ENCODE results near the gene SRSF10. TPM values are rescaled to one million over a fixed set of nuclear protein-coding genes. Genes with fewer than 3 reads are reported as not detected.

Gene SRSF10
- total RNA-seq, 1 experiment from 2014 or later = 142 TPM

DNA sequence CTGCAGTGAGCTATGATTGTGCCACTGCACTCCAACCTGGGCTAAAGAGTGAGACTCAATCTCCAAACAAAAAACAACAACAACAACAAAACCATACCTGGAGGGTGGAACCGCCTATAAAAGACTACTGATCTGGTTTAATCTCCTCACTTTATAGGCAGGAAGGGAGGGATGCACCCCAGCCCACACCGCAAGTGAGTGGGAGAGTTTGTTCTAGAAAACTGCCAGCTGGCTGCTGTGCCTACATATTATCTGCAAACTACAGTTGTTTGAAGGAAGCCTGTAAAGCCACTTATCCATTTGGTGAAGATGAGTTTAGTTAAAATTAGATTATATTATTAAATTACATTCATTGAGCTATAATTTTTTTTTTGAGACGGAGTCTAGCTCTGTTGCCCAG lies 9.1 kb upstream of the SRSF10 start:
- intact Hi-C loops (cut with micrococcal nuclease) = no loop called here
- no peaks in the 10 kb centered on the region; a peak in 1 of 4 replicates for H3K4me1 ChIP-seq (ENCODE audit: control insufficient read depth in 1 of 2, insufficient read depth in 2 of 2, low read length in 2 of 2)
- BruUV-seq (replicated peaks) = no TSS peak
- H3K79me2 ChIP-seq (ENCODE audit: insufficient read depth, low read length) = no peaks in the 10 kb centered on the region
- no peak overlapping the region for H3K4me3 ChIP-seq (replicated peaks in 1 of 2; ENCODE audit: low read depth in 1 of 2, low read length in 2 of 2)
- H3K27ac ChIP-seq (ENCODE audit: low read depth, low read length) = no peak overlapping the region
- TF ChIP-seq POLR2AphosphoS5 (IDR thresholded peaks at IDR 0.05; ENCODE audit: low read depth, low read length) = no peak
- TF ChIP-seq SP1 (IDR thresholded peaks at IDR 0.05; ENCODE audit: low read depth) = no peak
- no peak for TF ChIP-seq ZFX (IDR thresholded peaks at IDR 0.05)
- TF ChIP-seq, protein P1, sequence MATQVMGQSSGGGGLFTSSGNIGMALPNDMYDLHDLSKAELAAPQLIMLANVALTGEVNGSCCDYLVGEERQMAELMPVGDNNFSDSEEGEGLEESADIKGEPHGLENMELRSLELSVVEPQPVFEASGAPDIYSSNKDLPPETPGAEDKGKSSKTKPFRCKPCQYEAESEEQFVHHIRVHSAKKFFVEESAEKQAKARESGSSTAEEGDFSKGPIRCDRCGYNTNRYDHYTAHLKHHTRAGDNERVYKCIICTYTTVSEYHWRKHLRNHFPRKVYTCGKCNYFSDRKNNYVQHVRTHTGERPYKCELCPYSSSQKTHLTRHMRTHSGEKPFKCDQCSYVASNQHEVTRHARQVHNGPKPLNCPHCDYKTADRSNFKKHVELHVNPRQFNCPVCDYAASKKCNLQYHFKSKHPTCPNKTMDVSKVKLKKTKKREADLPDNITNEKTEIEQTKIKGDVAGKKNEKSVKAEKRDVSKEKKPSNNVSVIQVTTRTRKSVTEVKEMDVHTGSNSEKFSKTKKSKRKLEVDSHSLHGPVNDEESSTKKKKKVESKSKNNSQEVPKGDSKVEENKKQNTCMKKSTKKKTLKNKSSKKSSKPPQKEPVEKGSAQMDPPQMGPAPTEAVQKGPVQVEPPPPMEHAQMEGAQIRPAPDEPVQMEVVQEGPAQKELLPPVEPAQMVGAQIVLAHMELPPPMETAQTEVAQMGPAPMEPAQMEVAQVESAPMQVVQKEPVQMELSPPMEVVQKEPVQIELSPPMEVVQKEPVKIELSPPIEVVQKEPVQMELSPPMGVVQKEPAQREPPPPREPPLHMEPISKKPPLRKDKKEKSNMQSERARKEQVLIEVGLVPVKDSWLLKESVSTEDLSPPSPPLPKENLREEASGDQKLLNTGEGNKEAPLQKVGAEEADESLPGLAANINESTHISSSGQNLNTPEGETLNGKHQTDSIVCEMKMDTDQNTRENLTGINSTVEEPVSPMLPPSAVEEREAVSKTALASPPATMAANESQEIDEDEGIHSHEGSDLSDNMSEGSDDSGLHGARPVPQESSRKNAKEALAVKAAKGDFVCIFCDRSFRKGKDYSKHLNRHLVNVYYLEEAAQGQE (IDR thresholded peaks at IDR 0.05; ENCODE audit: low read depth) = no peak
- no peak for TF ChIP-seq EZH2phosphoT487 (IDR thresholded peaks at IDR 0.05; ENCODE audit: borderline replicate concordance)
- TF ChIP-seq EZH2 (IDR thresholded peaks at IDR 0.05) = no peak
- no peak for TF ChIP-seq SRF (IDR thresholded peaks at IDR 0.05; ENCODE audit: low read depth)
- TF ChIP-seq, protein P2, sequence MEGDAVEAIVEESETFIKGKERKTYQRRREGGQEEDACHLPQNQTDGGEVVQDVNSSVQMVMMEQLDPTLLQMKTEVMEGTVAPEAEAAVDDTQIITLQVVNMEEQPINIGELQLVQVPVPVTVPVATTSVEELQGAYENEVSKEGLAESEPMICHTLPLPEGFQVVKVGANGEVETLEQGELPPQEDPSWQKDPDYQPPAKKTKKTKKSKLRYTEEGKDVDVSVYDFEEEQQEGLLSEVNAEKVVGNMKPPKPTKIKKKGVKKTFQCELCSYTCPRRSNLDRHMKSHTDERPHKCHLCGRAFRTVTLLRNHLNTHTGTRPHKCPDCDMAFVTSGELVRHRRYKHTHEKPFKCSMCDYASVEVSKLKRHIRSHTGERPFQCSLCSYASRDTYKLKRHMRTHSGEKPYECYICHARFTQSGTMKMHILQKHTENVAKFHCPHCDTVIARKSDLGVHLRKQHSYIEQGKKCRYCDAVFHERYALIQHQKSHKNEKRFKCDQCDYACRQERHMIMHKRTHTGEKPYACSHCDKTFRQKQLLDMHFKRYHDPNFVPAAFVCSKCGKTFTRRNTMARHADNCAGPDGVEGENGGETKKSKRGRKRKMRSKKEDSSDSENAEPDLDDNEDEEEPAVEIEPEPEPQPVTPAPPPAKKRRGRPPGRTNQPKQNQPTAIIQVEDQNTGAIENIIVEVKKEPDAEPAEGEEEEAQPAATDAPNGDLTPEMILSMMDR (IDR thresholded peaks at IDR 0.05 in 2 of 3, conservative IDR thresholded peaks at IDR 0.05 in 1 of 3; ENCODE audit: borderline replicate concordance in 1 of 3, insufficient read depth in 1 of 3, low read depth in 2 of 3, low read length in 2 of 3) = no peak
- no peak for TF ChIP-seq CBX3 (IDR thresholded peaks at IDR 0.05; ENCODE audit: low read depth)
- TF ChIP-seq ZNF274 (IDR thresholded peaks at IDR 0.05; ENCODE audit: low read depth, low read length) = no peak
- no peak for TF ChIP-seq YY1 (IDR thresholded peaks at IDR 0.05; ENCODE audit: extremely low read depth, insufficient replicate concordance, low read depth, low read length)
- TF ChIP-seq SIN3A (IDR thresholded peaks at IDR 0.05; ENCODE audit: low read depth) = no peak
- TF ChIP-seq FOSL1 (IDR thresholded peaks at IDR 0.05; ENCODE audit: low read depth) = no peak
- TF ChIP-seq, protein P3, sequence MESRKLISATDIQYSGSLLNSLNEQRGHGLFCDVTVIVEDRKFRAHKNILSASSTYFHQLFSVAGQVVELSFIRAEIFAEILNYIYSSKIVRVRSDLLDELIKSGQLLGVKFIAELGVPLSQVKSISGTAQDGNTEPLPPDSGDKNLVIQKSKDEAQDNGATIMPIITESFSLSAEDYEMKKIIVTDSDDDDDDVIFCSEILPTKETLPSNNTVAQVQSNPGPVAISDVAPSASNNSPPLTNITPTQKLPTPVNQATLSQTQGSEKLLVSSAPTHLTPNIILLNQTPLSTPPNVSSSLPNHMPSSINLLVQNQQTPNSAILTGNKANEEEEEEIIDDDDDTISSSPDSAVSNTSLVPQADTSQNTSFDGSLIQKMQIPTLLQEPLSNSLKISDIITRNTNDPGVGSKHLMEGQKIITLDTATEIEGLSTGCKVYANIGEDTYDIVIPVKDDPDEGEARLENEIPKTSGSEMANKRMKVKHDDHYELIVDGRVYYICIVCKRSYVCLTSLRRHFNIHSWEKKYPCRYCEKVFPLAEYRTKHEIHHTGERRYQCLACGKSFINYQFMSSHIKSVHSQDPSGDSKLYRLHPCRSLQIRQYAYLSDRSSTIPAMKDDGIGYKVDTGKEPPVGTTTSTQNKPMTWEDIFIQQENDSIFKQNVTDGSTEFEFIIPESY (IDR thresholded peaks at IDR 0.05; ENCODE audit: extremely low read depth, insufficient replicate concordance, low read length) = no peak
- no peak for TF ChIP-seq ELF1 (IDR thresholded peaks at IDR 0.05; ENCODE audit: borderline replicate concordance, low read depth)
- no peak for TF ChIP-seq POLR2A (IDR thresholded peaks at IDR 0.05; ENCODE audit: borderline replicate concordance, extremely low read depth, insufficient read depth, insufficient read length)
- no peak for TF ChIP-seq CEBPB (IDR thresholded peaks at IDR 0.05; ENCODE audit: low read depth)
- no peak for TF ChIP-seq TCF7L2 (IDR thresholded peaks at IDR 0.05; ENCODE audit: borderline replicate concordance, extremely low read depth, insufficient read depth, insufficient read length)
- TF ChIP-seq, protein P4, sequence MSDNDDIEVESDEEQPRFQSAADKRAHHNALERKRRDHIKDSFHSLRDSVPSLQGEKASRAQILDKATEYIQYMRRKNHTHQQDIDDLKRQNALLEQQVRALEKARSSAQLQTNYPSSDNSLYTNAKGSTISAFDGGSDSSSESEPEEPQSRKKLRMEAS (IDR thresholded peaks at IDR 0.05) = no peak
- no peak for TF ChIP-seq JUND (IDR thresholded peaks at IDR 0.05)
- ATAC-seq = no peak
- H3K9me3 ChIP-seq (ENCODE audit: control insufficient read depth in 1 of 2, insufficient read depth in 1 of 2, low read depth in 1 of 2, low read length in 2 of 2) = no peaks in the 10 kb centered on the region
- POLR2A ChIA-PET = no interaction called here
- CTCF ChIA-PET = interaction anchor here (1.5 kb wide), 1 partner anchor 161 kb away, joined by 4 read pairs; no protein-coding TSS in a partner anchor
- no peak overlapping the region for H3K4me2 ChIP-seq (ENCODE audit: low read length)
- H3K9ac ChIP-seq (ENCODE audit: low read length) = no peak overlapping the region
- DNase-seq (ENCODE audit: low read depth, low spot score) = no peak
- no peak overlapping the region for H2AFZ ChIP-seq (ENCODE audit: low read depth, low read length, poor library complexity, severe bottlenecking)
- no peaks in the 10 kb centered on the region for H3K27me3 ChIP-seq (ENCODE audit: insufficient read depth, low read length)
- no peaks in the 10 kb centered on the region for H3K9me2 ChIP-seq (ENCODE audit: insufficient read depth)
- no peaks in the 10 kb centered on the region for H4K20me1 ChIP-seq (ENCODE audit: insufficient read depth)
- H3K36me3 ChIP-seq (ENCODE audit: control insufficient read depth in 1 of 2, insufficient read depth in 2 of 2, low read length in 2 of 2) = no peaks in the 10 kb centered on the region
- RAD21 ChIA-PET (ENCODE audit: low non-redundant PET in 1 of 2, low total read pairs in 2 of 2, uncharacterized antibody in 2 of 2, unreplicated experiment in 2 of 2) = no interaction called here
